Panc1 (cell line): ENCODE measurements around the gene ARHGEF7. TPM values are rescaled to one million over a fixed set of nuclear protein-coding genes. Genes with fewer than 3 reads are reported as not detected.

Experiments used
- ATAC-seq: fragments of 200-7000 bp; cut with Tn5 transposase; 2 replicates; pipeline ENCODE4 v1.9.1; 2020; ENCODE audit warnings: mild to moderate bottlenecking, moderate library complexity
- BruUV-seq: library from RNA; stranded (reverse); fragments of 400-500 nt; replicated peaks from 2 replicates; lab custom pipeline; 2021; lab: Mats Ljungman, UMichigan
- CTCF ChIA-PET: fragments of 300-600 bp; sonication (Branson Sonifier 250); formaldehyde crosslinking; loops from one replicate; lab custom pipeline; 2022; ENCODE audit warnings: antibody characterized with exemption; lab: Charles Lee
- POLR2A ChIA-PET: fragments of 300-600 bp; sonication (Branson Sonifier 250); formaldehyde crosslinking; loops from one replicate; lab custom pipeline; 2022; ENCODE audit warnings: antibody characterized with exemption; lab: Charles Lee
- DNase-seq: peaks from one replicate; pipeline ENCODE4 v3.0.0-alpha.2; 2010; ENCODE audit warnings: low read depth, low spot score
- H3K27ac ChIP-seq: 2 replicates; pipeline ENCODE4 v1.5.1; 2011; ENCODE audit warnings: mild to moderate bottlenecking, low read length, inconsistent platforms
- H3K27me3 ChIP-seq: fragments of 200-500 bp; sonication (Bioruptor generic); 2 replicates; pipeline ENCODE4 v1.6.0; 2014; ENCODE audit warnings: low read length, inconsistent platforms; ENCODE audit not compliant: control insufficient read depth, insufficient read depth
- H3K36me3 ChIP-seq: fragments of 200-500 bp; sonication (Bioruptor generic); 2 replicates; pipeline ENCODE4 v1.5.1; 2014; ENCODE audit warnings: inconsistent platforms, mild to moderate bottlenecking, low read length, moderate library complexity; ENCODE audit not compliant: control insufficient read depth, insufficient read depth
- H3K4me1 ChIP-seq: 2 replicates; pipeline ENCODE4 v1.5.1; 2011; ENCODE audit warnings: inconsistent platforms, mild to moderate bottlenecking, low read length, moderate library complexity; ENCODE audit not compliant: control insufficient read depth, insufficient read depth
- H3K4me3 ChIP-seq, 2 experiments: 2 replicates each; pipeline ENCODE4 v1.5.1; 2011 to 2012; ENCODE audit warnings: low read depth in 2 of 2, low read length in 2 of 2, mild to moderate bottlenecking in 2 of 2, inconsistent platforms in 1 of 2, moderate library complexity in 1 of 2
- H3K9me3 ChIP-seq: fragments of 200-500 bp; sonication (Bioruptor generic); 2 replicates; pipeline ENCODE4 v1.5.1; 2014; ENCODE audit warnings: low read depth, mild to moderate bottlenecking, inconsistent platforms, low read length, moderate library complexity; ENCODE audit not compliant: control insufficient read depth, insufficient read depth
- CTCF ChIP-seq: fragments of 450-650 bp; IDR thresholded peaks from 2 replicates; pipeline ENCODE4 v1.5.1; 2017; ENCODE audit warnings: mild to moderate bottlenecking
- POLR2AphosphoS5 ChIP-seq: IDR thresholded peaks from 2 replicates; pipeline ENCODE4 v1.6.1; 2012; ENCODE audit warnings: mild to moderate bottlenecking, low read depth, low read length, moderate library complexity
- REST ChIP-seq, 2 experiments: IDR thresholded peaks; 2 replicates each; pipeline ENCODE4 v1.6.1; 2011 to 2012; ENCODE audit warnings: low read depth in 2 of 2, control low read depth in 1 of 2, low read length in 1 of 2, mild to moderate bottlenecking in 1 of 2, moderate library complexity in 1 of 2; ENCODE audit not compliant: insufficient read depth in 1 of 2
- SIN3A ChIP-seq: IDR thresholded peaks from 2 replicates; pipeline ENCODE4 v1.6.1; 2012; ENCODE audit warnings: low read depth, mild to moderate bottlenecking, low read length, moderate library complexity, borderline replicate concordance; ENCODE audit not compliant: insufficient read depth
- TCF7L2 ChIP-seq: IDR thresholded peaks from 2 replicates; pipeline ENCODE4 v1.6.1; 2011; ENCODE audit warnings: mild to moderate bottlenecking, low read depth, low read length, inconsistent platforms
- in situ Hi-C: cut with HindIII; loops from 2 replicates; pipeline ENCODE4 v1.10.0; 2016; ENCODE audit warnings: low sequenced_read_pairs, low pct_unique_long_range_greater_than_20kb
- intact Hi-C: fragments of 100-400 bp; cut with micrococcal nuclease; formaldehyde crosslinking; loops from one replicate; pipeline ENCODE4 v1.10.0; 2022; ENCODE audit not compliant: unreplicated experiment
- total RNA-seq: library from RNA; stranded (reverse); gene quantifications from one replicate; pipeline ENCODE4 v1.2.1, GENCODE V29; 2021; ENCODE audit not compliant: unreplicated experiment

ARHGEF7 gene
- total RNA-seq, 1 experiment from 2014 or later, result 36.4 TPM

GRCh38 chr13:111066544-111066943 lies 48.6 kb upstream of the ARHGEF7 start:
- in situ Hi-C loops, result no loop called here
- DNase-seq (no peak), ATAC-seq (no peak)
- Histone ChIP-seq H3K36me3 (no peaks in the 10 kb centered on the region), H3K4me1 (no peaks in the 10 kb centered on the region), H3K9me3 (no peaks in the 10 kb centered on the region), H3K27me3 (no peaks in the 10 kb centered on the region), H3K4me3 (no peak overlapping the region), H3K27ac (no peak overlapping the region)
- BruUV-seq, result no TSS peak
- ChIA-PET CTCF (interaction anchor here (0.7 kb wide), 1 partner anchor 145 kb away, joined by 5 read pairs; no protein-coding TSS in a partner anchor), POLR2A (no interaction called here)
- intact Hi-C loops, result loop anchor here (5.0 kb wide), 1 partner anchor 146 kb away; no protein-coding TSS in a partner anchor
- TF ChIP-seq TCF7L2 (no peak), CTCF (no peak), SIN3A (no peak), REST (IDR thresholded peaks at IDR 0.05; ENCODE audit: insufficient read depth in 1 of 2, low read depth in 2 of 2, low read length in 1 of 2) (no peak), POLR2AphosphoS5 (no peak)

GRCh38 chr13:111068009-111068350 lies 47.1 kb upstream of the ARHGEF7 start:
- POLR2A ChIA-PET, result no interaction called here
- Histone ChIP-seq H3K4me3 (peak overlapping the region; percentile 47 to 60; a peak in 3 of 4 replicates), H3K4me1 (no peaks in the 10 kb centered on the region), H3K27me3 (no peaks in the 10 kb centered on the region), H3K27ac (no peak overlapping the region), H3K36me3 (no peaks in the 10 kb centered on the region), H3K9me3 (no peaks in the 10 kb centered on the region)
- no peak for DNase-seq
- ATAC-seq, result no peak
- CTCF ChIA-PET, result interaction anchor here (0.5 to 1.2 kb wide), 4 partner anchors 26 to 189 kb away, joined by 3 to 5 read pairs (median 3); no protein-coding TSS in a partner anchor
- BruUV-seq, result no TSS peak
- intact Hi-C loops (loop anchor here (5.0 kb wide), 1 partner anchor 144 kb away; no protein-coding TSS in a partner anchor), in situ Hi-C loops (no loop called here)
- TF ChIP-seq CTCF (peak; percentile 47; the same call in 1 of the 2 replicates), REST (IDR thresholded peaks at IDR 0.05; ENCODE audit: insufficient read depth in 1 of 2, low read depth in 2 of 2, low read length in 1 of 2) (no peak), POLR2AphosphoS5 (no peak)
